ENCODE measurements around the gene PTPRE.

PTPRE gene

DNA sequence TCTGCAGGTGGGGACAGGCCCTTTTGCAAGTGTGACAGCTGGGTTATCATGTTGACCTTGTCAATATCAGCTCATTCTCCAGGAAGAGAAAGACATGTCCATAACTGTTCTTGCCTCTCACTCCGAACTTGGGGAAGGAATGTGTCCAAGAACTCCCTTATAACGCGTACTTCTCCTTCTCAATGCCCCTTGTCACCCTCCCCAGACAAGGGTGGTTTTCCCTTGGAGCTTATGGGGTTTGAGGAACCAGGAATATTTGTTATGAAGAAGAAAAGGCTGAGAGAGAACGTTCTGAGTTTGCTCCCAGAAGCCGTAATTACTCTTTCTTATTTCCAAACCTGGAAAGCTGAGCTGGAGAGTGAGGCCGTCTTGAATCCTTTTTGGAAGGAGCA, 141.9 kb downstream of the PTPRE start:
- no peak for DNase-seq

DNA sequence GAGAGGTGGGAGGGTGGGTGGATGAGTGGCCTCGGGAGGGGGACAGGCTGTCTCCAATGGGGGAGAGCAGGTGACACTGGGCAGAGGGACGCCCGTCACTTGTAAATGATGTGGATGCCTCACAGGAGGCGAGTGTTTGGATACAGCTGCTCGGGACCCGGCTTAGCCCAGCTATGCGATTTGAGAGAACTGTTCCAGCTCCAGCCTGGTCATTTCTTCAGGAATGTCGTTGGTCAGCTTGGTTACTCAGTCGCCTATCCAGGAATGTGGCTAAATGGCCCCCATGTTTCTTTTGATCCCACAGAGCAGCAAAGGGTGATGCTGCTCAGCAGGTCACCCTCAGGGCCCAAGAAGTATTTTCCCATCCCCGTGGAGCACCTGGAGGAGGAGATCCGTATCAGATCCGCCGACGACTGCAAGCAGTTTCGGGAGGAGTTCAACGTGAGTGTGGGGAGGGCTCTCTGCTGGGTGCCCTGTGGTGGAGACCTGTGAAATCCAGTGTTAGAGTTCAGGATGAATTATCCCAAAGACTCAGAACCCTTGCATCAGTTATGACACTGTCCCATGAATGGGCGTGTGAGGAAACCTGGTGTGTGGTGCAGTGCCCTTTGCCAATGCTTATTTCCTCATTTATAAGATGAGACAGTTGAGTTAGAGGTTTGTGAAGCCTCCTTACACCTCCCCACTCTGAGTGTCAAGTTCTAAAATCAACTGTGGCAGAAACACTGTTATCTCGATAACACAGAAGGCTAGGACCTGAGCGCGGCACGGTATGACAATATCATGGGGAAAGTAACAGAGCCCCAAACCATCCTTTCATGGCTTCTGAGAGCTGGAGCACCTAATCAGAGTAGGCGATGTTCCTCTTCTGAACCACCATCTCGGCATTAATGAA, 142.6 kb downstream of the PTPRE start:
- no peak for DNase-seq

DNA sequence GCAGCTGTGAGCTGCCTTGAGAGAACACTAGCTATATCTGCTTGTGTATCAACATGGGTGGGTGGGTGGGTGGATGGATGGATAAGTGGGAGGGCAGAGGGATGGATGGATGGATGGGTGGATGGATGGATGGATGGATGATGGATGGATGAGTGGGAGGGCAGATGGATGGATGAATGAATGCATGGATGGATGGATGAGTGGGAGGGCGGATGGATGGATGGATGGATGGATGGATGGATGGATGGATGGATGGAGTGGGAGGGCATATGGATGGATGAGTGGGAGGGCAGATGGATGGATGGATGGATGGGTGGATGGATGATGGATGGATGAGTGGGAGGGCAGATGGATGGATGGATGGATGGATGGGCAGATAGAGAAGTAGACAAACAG, 143.2 kb downstream of the PTPRE start:
- no peak for DNase-seq

DNA sequence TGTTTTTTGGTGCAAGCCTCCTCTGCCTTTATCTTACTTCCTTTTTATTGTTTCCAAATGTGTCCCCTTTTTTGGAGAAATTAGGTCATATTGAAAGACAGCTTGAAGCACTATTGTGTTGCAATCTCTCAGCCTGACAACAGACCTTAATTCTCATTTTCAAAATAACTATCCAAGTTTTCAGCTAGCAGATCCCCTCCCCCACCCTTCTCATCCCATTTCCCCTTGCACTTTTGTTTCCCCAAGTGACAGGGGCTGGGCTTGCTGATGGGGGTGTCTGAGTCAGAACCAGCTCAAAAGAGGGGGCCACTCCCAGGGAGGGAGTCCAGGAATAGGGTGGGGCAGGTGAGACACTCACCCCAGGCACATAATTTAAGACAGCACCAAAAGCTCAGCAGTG, 144.0 kb downstream of the PTPRE start:
- DNase-seq, result no peak

DNA sequence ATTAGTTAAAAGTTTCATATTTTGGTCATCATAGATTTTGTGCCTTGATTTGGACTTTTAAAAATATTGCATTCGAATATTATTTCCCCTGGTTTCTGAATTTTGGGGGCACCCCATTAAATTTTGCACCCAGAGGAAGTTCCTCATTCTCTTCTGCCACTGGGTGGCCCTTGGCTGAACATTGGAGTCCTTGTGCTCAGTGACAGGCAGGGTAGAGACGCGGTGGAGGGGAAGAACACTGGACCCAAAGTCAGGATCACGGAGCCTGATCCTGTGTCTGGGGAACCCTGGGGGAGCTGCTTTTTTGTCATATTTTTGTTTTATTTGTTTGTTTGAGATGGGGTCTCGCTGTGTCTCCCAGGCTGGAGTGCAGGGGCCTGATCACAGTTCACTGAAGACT, 144.6 kb downstream of the PTPRE start:
- DNase-seq, result no peak

DNA sequence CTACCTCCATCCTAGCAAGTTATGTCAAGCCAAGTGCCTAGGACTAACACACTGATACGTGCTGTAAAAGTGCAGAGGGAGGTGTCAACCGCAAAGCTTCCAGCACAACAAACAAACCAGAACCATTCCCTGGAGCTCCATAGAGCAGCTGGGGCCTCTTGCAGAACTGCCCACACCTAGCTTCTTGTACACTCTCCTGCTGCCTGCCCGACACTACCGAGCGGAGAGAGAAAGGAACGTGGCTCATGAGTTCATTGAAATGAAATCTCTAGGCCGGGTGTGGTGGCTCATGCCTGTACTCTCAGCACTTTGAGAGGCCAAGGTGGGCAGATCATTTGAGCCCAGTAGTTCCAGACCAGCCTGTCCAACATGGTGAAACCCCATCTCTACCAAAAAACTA, 145.8 kb downstream of the PTPRE start:
- no peak for DNase-seq

DNA sequence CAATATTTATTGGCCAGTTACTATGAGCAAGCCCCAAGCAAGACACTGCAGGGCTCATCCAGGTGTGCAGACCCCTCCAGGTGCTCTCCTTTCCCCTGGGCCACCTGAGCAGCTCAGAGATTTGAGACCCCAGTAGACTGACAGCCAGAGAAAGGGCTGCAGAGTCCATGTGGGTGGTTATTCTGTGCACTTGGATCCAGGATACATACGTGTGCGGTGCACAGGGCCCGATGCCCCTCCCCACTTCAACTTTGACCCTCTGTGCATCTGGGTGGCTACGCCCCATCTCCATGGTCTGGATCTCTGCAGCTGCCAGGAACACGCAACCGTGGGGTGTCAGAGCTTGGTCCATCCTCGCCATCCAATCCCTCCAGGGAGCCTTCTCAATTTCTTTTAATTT, 146.5 kb downstream of the PTPRE start:
- no peak for DNase-seq

DNA sequence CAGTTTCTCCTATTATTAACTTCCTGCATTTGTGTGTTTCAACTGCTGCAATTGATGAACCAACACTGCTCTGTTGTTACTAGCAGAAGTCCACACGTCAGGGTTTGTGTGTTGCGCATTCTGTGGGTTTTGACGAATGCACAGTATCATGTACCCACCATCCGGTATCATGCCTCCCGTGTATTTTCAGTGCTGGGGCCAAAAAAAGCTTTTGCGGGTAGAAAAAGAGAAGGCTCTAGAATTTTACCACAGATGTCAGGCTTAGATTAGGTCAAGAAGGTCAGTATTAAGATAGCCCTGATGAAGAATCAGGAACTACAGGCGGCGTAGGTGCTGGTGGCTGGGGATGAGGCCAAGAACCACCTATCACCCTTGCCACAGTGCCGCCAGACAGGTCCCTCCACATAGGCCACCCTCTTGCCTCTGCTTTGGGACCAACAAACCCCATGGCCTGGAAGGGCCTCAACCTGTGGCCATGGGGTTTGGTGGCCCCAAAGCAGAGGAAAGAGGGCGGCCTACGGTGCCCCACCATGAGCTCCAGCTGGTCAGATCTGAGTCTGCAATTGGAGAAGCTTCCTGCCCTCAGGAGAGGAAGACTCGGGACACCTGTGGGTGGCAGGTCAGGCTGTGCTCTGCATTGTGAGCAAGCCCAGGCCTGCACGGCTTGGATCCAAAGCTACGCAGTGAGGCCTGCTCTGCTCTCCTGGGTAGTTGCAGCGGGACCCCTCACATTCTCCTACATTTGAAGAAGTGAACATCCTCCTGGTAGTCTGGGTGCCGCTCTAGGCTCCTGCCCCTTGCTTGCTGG, 147.5 kb downstream of the PTPRE start:
- DNase-seq, result no peak

DNA sequence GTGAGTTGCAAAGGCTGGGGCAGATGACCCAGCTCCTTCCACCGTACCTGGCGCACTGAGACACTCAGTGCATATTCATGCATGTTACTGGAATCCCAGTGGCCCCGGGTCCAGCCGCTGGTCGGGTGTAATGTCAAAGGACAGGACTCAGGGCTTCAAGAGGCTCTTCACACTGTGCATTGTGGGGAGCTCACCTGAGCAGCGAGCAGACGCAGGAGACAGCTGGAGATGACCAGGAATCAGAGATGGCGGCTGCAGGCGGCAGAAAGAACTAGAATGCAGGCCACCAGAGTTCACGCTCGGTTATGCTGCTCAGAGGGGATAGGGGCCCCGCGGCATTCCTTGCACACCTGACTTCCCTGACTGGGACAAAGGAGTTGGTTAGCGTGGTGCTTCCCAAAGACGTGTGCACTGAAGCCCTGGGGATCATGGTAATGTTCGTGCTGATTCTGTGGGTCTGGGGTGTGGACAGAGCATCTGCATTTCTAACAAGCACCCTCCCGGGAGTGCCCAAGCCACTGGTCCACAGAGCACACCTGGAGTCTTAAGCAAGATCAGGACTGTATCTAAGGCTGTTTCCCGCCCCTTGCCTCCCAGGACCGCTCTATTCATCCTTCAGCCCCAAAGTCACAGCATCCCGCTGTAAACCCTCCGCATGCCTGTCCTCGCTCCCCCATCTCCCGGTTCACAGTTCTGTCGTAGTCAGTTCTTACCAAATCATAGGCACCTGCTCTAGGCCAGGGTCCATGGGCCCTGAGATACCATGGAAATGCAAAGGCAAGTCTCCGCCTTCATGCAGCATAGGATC, 148.4 kb downstream of the PTPRE start:
- DNase-seq, result no peak

DNA sequence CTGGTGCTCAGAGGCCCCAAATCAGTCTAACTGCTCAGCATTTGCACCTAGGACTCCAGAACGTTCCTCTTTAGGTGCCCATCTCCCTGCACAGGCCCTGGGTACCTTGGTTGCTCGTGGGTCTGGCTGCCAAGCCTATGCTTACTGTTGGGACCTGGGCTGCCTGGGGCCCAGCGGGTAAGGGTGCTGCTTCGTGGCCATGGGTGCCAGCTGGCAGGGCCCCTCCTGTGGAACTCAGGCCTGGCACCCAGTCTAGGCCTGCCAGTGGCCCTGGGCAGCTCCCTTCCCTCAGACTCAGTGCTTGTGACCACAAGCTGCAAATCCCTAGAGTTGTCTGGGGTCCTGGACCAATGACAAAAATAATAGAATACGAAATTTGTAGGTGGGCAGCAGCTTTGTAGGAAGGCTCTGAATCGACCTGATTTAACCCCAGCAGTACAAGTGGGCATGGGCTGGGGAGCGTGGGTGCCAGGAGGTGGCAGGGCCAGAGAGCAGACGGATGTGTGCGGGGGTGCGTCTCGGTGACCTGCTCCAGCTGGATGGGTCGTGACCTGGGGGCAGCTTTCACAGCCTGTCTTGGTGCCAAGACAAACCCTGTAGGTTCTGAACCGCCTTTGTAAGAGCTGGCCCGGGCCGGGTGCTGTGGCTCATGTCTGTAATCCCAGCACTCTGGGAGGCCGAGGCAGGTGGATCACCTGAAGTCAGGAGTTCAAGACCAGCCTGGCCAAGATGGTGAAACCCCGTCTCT, 149.6 kb downstream of the PTPRE start:
- DNase-seq, result no peak

DNA sequence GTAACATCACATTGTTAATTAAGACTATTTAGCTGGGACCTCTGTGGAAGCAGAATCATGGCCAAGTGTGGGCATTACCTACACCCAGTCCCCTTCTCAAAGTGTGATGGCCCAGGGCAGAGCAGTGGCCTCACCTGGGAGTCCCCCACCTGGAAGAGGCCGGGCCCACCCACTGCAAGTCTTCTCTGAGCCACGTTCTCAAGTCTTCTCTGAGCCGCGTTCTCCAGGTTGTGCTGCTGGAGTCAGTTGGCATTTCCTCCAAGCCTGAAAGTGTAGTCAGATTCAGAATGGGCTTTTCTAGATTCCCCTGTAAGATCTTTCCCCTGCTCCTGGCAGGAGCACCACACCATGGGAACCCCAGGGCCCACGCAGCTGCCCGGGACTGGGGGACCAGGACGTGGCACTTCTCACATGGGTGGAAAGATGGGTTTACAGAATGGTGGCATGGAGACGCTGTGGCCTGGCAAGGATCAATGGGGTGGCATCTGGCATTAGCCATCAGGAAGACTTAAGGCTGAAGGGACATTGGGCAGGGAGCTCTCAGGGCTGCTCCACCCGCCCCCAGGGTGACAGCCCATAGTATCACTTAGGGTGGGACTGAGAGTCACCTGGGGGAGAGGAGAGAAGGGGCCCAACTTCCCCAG, 151.3 kb downstream of the PTPRE start:
- DNase-seq, result no peak

DNA sequence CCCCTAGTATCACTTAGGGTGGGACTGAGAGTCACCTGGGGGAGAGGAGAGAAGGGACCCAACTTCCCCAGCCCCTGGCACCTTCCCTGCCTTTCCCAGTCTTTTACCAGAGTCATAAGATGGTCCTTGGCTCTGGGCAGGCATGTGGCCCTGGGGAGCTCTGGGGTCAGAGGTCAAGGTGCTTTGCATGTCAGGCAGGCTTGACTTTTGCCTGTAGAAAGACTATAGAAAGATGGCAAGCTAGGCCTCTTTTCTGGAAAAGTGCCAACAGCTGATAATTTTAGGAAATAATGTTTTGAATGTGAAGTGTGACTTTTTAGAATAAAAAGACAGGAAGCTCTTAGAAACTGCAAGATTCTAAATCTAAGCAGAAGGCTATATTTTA, 151.8 kb downstream of the PTPRE start:
- no peak for DNase-seq

DNA sequence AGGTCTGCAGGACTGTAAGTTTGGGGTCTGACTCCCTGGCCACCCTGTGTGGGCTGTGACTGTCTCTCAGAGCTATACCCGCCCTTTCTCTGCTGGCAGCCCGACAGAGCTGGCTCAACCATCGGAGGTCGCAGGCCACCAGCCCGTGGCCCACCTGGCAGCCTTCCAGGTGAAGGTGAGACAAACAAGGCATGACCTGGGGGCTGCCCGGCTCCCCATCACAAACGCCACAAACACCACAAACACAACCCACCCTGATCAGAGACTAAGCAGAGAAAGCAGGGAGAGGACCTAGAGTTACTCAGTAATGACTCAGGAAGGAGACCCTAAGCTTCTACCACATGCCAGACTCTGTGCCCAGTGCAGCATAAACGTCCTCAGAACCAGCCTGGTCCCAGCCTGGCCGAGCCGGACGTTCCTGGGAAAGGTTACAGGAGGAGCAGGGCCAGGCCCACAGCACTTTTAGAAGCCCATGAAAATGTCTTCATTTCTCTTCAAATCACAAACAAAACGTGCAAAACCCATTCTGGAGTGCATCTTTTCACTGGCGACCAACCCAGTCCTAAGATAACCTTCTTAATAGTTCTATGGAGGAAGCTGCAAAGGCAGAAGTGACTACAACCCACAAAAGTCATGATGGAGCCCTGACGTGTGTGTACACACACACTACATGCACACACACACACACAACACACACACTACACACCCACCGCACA, 152.5 kb downstream of the PTPRE start:
- no peak for DNase-seq

DNA sequence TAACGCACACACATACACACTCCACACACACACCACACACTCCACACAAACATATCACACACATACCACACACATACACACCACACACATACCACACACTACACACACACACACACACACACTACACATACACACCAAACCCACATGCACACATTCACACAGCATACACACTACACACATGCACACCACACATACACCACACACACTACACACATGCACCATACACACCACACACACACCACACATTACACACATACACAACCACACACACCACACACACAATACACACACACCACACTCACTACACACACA, 153.0 kb downstream of the PTPRE start:
- DNase-seq, result no peak

DNA sequence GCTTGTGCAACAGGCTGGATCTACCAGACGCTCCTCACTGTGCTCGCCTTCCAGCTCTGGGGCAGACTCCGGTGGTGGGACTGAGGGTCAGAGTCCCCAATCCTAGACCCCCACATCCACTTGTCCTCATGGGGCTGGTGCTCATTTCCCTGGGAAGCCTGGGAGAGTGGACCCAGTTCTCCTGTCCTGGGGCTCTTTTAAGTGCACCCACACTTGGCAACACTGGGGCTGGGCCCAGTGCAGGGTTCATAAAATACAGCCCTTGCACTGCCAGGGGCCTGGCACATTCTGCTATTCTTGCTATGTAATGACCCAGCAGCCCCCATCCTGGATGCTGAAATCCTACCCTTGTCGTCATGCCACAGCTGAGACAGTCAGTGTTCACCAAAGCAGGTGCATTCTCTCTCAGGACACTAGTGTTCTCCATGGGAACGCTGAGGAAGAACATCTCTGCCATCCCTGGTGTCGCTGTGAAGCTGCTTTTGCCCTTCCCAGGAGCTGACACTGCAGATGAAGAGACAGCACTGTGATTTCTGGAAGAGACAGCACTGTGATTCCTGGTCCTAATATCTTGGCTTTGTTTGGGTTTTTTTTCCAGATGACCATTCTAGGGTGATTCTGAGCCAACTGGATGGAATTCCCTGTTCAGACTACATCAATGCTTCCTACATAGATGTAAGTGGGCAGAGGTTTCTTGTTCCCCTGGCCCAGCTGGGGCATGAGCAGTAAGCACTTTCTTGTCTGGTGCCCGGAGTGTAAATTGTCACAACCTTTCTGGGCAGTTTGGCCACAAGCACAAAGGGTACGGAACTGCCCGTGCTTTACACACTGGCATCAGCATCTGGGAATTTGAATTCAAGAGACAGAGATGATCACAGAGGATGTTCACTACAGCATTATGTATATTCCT, 153.7 kb downstream of the PTPRE start:
- no peak for DNase-seq

DNA sequence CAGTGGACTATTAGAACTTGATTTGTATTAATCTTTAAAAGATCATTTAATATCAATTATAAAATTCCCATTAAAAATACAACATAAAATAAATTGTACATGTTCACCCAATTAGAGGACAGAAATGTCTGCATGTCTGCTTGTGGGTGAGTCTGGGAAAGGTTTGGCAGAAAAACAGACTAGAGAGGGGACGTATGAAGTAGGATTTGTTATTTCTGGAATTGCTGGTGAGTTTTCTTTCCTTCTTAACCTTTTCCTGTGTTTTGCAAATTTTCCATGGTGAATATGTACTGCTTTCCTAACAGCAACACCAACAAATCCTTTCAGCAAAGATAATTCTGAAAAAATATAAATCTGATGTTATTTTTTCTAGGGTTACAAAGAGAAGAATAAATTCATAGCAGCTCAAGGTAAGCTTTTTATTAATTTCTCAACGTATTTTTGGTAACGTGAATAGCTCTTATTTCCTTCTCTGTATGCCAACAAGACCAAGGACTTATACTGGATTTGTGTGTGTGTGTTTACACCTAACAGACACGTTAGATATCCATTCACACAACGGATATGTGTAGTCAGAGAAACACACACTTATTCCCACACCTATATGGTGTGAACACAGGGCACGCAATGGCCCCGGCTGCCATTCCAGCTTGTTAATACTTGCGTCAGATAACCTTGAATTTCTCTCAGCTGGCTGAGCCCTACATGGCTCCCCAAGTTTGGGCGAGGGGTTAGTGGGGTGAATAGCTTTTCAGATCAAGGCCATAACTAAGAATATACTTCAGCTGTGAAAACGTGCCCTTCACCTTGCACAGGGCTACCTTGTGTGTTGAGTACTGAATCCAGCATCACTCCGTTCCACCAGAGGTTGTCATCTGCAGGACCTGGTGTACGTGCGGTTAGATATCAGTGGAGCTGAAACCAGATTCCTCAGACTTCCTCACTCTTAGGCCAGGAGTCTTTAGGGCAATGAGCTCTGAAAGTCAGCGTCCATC, 154.7 kb downstream of the PTPRE start:
- DNase-seq, result no peak

DNA sequence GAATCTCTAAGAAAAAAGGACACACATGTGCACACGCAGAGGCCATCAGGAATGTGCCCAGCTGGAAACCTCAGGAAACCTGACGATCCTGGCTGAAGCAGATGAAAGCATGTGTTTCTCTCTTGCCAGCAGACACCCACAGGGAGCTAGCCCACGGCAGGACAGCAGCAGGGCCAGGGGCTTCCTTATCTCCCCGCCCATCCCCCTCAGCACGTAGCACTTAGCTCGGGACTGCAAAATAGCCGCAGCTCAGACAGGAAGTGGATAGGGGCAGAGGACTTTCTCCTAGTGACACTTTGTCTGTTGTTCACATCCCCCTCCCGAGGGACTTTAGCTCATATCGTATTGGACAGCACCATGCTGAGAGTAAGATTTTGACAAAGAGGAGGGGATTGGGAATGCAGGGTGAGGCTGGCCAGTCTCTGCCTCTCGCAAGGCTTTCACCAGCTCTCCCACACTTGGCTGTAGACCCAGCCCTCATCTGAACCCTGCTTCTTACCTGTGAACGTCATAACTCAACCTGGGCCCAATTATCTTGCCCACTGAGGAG, 155.5 kb downstream of the PTPRE start:
- no peak for DNase-seq

DNA sequence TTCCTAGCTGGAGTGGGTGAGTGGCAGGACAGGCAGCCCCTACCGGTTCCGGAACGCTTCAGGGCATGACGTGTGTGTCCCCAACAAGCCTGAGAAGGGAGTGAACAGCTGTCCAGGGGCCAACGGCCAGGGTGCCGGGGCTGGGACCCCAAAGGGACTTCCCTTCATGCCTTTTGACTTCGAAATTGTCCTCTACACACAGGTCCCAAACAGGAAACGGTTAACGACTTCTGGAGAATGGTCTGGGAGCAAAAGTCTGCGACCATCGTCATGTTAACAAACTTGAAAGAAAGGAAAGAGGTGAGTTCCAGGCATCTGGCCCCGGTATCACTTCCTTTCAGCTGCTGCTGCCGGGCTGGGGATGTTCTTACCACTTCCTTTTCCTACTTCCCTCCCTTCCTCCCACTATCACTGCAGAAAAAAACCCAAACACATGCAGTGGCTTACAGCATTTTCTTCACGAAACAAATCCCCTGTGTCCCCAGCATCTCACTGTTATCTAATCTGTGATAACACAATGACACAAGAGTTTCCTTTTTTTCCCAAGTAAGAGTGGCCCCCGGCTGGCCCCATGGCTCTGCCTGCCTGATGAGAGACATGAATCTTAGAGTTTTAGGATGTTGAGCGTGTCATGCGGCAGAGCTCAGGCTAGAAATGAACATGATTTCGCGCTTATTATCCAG, 156.1 kb downstream of the PTPRE start:
- peak; percentile 47 to 58 for DNase-seq
